ENCODE measurements around the gene JMJD7. TPM values are rescaled to one million over a fixed set of nuclear protein-coding genes. Genes with fewer than 3 reads are reported as not detected.

The JMJD7 gene
- total RNA-seq (2022; extraction: Qiagen RNA extraction; ENCODE audit: low read depth) = 2.4 to 4.3 TPM (median 3.0 TPM) in 5 replicates

GRCh38 chr15:41827880-41828806 lies at the start of gene JMJD7:
Gene JMJD7, plus strand, starts transcription at chr15:41828092. Its CDS starts 33 bp downstream, at chr15:41828125.

GRCh38 chr15:41838400-41838897 lies 10.6 kb downstream of the JMJD7 start, which contains the start of gene PLA2G4B:
Gene PLA2G4B, plus strand, starts transcription at chr15:41838847. Its CDS starts 67 bp downstream, at chr15:41838914.

Other genes starting within 250 kb of the JMJD7 start
- gene MGA, start 167.7 kb upstream of the JMJD7 start, total RNA-seq (2022; extraction: Qiagen RNA extraction; ENCODE audit: low read depth) = 5.2 to 8.6 TPM (median 6.9 TPM) in 5 replicates
- gene MAPKBP1, start 53.6 kb upstream of the JMJD7 start, total RNA-seq (2022; extraction: Qiagen RNA extraction; ENCODE audit: low read depth) = 3.1 to 5.3 TPM (median 3.8 TPM) in 5 replicates
- gene PLA2G4B, start 10.8 kb downstream of the JMJD7 start, total RNA-seq (2022; extraction: Qiagen RNA extraction; ENCODE audit: low read depth) = 1.00 to 2.3 TPM (median 1.6 TPM) in 5 replicates
- gene SPTBN5, start 66.0 kb downstream of the JMJD7 start, total RNA-seq (2022; extraction: Qiagen RNA extraction; ENCODE audit: low read depth) = 0.08 to 0.32 TPM (median 0.22 TPM) in 5 replicates
- gene EHD4, start 144.5 kb downstream of the JMJD7 start, total RNA-seq (2022; extraction: Qiagen RNA extraction; ENCODE audit: low read depth) = 10.5 to 13.9 TPM (median 13.0 TPM) in 5 replicates
- not detected in 5 replicates for gene PLA2G4E, start 192.9 kb downstream of the JMJD7 start, total RNA-seq (2022; extraction: Qiagen RNA extraction; ENCODE audit: low read depth)